Measurements from ENCODE around the gene ASB13.
"Not testable (repeated sequence)": the region's sequence is repeated elsewhere in the genome, so short reads cannot be mapped to it uniquely, and the experiment has no call there.

Gene ASB13

DNA sequence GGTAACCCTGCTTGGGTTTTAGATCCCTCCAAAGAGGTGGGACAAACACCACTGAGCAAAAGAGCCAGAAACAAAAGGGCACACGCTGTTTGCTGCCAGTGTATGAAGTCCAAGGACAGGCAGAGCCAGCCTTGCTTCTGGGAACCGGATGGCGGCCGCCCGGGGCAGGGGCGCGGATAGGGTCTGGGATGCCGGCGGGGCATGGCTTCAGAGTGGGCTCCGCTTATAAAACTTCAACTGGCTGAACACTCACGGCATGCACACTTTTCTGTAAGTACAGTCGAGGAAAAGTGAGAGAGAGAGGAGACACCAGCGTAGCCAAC is 62.6 kb downstream of the ASB13 start:
- no peak for DNase-seq

DNA sequence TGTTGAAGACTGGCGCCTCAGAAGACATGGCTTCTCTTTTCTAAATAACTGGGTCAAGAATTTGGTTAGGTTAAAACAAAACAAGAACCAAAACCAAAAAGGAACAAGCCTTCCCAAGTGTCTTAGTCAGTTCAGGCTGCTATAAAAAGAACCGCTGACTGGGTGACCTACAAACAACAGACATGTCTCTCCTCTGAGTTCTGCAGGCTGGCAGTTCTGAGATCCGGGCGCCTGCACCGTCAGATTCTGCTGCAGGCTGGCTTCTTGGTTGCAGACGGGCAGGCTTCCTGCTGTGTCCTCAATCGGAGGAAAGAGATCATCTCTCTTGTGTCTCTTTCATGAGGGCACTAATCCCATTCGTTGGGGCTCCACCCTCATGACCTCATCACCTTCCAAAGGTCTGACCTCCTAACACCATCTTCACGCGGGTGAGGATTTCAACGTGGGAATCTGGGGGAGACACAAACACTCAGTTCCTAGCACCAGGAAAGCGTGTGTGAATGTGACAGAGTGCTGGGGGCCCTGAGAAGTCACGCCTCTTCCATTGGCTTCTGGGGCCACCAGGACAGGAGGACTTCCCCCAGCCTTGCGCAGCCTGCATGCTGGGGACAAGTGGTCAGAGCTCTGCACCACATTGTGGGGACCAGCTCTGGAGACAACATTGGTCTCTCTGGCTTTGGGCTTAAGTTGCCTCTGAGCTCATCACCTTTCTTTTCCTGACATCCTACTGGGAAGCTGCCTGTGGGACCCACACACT is 63.1 kb downstream of the ASB13 start:
- no peak for DNase-seq

DNA sequence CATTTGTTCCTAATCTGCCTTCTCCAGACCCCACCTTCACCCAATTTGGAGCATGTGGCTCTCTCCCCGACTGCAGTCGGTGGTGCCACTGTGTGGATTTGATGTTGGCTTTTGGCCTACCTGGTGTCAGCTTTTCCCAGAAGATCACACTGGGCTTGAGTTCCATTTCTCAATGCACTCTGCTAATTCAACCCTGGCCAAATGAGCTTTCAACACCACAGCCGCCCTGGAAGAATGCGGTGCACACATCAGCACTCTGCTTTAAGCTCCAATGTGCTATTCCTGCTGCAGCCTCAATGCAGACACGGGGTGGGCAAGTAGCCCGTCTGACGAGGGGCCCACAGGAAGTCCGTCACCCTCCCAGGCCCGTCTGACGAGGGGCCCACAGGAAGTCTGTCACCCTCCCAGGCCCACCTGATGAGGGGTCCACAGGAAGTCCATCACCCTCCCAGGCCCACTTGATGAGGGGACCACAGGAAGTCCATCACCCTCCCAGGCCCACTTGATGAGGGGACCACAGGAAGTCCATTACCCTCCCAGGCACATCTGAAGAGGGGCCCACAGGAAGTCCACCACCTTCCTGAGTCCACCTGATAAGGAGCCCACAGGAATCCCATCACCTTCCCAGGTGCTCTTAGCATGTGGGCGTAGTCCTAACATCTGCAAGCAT is 64.4 kb downstream of the ASB13 start:
- no peak for DNase-seq

DNA sequence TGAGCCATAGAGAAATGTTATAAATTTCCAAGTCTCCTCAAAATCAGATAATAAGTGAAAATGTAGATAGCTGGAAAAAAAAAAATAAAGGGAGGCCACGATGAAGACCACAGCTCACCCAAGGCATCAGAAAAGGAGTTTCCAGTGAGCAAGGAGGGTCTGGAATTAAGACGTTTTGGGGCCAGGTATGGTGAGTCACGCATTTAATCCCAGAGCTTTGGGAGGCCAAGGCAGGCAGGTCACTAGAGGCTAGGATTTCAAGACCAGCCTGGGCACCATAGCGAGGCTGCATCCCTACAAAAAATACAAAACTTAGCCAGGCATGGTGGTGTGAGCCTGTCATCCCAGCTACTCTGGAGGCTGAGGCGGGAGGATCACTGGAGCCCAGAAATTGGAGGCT is 65.5 kb downstream of the ASB13 start:
- no peak for DNase-seq

DNA sequence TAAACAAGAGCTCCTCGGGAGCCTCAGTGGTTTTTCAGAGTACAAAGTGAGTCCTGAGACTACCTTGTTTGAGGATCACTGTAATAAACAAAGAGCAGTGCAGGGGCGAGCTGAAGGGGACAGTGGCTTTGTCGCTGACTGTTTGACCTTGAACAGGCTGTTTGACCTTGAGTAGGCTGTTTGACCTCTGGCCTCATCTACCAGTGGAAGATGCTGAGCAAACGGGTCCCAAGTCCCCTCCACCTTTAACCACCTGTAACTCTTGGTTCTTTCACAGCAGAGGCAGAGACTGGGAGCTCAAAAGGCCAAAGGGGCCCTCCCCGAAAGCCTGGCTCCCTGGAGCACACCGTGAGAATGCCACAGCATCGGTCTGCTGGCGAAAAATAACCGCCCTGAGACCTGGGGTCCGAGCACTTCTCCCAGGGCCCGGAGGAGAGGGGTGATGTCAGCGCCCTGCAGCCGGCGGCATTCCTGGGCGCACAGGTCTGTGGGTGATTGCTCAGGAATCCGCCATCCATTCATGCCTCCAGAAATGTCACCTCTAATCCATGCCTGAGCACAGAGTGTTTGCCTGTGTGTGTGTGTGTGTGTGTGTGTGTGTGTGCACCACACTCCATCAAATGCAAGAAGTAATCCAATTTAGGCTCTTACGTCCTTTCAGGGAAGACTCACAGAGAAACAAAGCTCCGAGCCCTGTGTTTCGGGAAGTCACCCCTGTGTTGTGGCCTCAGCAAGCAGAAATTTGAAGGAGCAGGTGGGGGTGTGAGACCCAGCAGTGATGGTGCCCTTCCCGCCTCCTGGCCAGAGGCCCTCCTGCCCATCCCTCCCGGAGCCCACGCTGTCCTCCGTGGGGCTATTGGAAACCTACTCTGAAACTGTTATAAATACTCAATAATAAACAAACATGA is 66.5 kb downstream of the ASB13 start:
- no peak for DNase-seq

DNA sequence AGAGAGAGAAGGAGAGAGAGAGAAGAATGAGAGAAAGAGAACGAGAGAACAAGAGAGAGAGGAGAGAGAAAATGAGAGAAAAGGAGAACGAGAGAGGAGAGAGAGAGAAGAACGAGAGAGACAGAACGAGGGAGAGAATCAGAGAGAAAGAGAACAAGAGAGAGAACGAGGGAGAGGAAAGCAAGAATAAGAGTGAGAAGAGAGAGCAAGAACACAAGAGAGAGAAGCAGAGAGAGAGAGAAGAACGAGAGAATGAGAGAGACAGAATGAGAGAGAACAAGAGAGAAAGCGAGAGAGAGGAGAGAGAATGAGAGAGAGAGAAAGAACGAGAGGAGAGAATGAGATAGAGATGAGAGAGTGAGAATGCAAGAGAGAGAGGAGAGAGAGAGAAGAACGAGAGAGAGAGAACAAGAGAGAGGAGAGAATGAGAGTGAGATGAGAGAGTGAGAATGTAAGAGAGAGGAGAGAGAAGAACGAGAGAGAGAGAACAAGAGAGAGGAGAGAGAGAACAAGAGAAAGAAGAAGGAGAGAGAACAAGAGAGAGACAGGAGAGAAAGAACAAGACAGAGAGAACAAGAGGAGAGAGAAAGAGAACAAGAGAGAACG is 68.2 kb downstream of the ASB13 start:
- no peak for DNase-seq

DNA sequence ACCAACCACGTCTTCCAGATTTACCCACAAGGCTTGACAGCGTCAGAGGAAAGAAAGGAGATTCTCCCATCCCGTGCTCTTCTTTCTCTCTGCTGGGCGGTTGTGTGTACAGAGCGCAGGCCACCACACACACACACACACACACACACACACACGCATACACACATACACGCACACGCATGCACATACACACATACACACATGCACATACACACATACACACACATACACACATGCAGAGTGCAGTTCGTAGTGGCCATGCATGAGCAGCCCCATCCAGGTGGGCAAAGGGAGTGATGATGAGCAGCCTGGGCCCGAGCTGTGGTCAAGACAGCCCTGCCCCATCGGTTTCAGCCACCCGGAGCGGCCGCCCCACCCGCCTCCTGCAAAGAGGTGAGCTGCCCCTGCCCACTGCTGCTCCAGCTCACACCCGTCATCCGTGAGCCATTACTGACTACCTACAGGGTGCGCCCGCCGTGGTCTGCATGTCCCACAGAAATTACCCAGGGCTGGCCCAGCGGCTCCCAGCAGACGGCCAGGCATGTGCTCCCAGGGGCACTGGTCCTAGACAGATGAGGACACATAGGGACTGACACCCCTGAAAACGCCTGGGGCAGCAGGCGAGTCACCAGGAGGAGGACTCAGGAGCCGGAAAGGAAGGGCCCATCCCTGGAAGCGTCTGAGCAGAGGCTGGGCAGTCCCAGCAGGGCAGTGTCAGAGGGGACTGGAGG is 69.6 kb downstream of the ASB13 start:
- DNase-seq, result no peak

DNA sequence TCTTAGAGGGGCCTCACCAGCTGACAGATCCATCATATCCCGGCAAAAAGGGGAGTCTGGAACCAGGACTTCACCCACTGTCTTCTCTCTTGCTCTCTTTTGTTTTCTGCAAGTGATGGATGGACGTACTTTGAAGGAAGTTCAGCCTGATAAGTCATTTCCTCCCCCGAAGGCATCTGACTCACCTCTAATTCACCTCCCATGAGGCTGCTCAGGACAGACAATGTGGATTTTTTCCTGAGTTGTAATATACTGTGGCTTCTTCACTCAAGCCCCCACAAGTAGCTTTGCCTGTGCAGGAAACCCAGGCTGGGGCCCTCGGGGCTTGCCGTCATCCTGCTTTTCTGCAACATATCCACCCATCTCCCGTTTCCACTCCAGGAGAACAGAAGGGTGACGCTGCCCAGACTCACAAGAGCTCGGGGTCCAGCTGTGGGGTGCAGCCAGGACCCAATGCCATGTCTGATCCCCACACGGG is 70.4 kb downstream of the ASB13 start:
- no peak for DNase-seq

DNA sequence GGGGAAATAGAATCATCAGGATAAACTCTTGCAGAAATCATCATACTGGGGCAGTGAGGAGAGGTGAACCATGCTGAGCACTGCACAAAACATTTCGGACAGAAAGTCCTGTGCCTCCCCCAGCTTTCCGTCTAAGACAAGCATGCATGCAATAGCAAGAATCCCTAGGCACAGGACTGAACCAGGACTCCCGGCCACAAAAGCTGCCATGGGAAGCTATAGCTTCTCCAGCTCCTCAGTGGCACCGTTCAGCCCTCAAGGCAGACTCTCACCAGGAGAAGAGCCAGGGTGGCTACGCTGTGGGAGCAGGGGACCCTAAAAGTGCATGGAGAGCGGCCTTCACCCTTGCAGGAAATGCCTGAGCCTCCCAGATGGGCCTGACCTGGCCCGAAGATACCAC is 70.8 kb downstream of the ASB13 start:
- no peak for DNase-seq

DNA sequence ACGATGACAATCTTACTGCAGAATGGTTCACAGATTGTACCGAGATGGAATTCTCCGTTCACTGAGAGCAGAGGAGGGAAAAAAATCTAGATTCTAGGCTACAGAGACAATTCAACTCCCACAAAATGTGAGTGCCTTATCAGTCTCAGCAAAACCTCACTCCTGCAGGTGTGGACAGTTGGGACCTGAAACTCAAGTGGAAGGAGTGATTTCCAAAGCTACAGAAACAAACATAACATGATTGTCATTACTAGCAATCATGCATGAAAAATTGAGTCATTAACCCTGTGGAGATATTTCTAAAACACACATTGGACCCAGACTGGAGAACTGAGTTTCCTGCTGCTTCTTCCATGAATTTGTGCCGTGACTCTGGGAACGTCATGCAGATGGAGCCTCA is 71.3 kb downstream of the ASB13 start:
- DNase-seq, result no peak

DNA sequence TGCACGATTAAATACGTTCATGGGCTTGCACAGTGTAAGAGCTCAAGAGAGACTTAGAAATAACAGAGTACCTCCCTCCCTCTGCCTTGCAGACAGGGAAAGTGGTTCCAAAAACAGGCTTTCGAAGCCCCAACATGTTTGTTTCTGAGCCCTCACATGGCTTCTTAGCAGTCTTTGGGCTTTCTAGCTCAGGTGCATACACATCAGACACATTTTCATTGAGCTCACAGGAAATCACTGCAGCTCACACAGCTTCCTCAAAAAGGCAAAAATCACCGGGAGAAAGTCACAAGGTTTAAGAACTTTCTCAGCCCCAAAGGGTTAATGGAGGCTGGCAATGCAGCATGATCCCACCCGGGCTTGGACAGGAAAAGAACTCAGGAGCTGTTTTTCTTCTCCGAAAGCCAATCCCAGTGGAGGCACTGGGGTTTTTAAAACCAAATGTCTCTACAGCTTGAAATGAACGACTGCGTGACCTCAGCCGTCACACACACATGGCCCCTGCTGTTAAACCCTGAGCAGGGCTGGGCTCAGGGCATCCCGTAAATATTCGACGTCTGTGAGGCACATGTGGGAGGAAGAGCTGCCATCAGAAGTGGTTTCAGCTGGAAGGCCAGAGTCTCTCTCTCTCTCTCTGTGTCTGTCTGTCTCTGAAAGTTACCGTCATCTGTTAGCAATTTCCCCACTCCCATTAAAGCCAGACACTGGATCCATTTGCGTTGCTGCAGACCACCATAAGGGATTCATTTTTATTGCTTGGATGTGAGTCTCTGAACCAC is 71.9 kb downstream of the ASB13 start:
- DNase-seq, result no peak

DNA sequence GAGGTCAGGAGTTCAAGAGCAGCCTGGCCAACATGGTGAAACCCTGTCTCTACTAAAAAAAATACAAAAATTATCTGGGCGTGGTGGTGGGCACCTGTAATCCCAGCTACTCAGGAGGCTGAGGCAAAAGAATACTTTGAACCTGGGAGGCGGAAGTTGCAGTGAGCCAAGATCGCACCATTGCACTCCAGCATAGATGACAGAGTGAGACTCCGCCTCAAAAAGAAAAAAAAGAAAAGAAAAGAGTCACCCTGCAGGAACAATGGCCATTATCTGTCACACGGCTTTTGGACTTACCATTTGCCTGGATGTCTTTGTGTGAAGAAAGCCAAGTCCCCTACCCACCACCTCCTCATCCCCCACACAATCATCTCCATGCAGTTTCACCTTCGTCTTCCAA is 73.0 kb downstream of the ASB13 start:
- DNase-seq, result not testable (repeated sequence)

DNA sequence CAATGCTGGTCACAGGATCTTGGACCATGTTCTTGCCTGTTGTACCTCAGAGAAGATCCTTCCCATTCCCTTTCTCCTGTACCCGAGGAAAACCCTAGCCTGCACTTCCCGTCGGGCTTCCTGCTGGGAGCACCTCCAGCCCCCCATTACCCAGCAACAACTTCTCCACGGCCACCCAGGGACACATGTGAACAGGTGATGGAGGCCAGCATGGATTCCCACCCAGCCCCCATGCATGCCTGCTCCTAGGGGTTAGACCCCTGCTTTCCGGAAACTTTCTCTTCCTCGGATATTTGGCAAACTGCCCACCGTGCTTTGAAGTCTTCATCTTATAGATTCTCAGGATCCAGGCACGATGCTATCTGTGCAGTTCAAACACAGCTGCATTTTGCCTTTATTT is 74.3 kb downstream of the ASB13 start:
- DNase-seq, result no peak

DNA sequence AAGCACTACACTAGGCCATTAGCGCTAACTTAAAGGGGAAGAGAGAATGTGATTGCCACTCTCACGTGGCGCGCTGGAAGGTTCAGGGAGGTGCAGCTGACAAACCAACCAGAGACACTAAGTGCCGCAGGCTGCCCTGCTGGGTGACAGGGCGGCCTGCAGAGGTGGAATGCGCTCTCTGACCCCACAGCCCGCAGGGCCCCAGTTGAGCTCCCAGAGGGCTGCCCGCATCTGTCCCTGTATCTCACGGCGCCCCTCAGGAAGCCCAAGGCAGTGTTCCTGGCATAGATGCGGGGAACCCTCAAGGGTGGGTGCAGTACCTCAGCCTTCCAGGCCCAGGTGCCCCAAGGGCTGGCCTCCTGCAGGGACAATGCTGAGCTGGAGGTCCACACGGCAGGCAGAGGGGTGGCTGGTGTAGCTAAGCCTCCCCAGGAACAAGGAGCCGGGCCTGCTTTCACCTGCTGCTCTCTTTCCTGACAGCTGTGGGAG is 75.0 kb downstream of the ASB13 start:
- no peak for DNase-seq

DNA sequence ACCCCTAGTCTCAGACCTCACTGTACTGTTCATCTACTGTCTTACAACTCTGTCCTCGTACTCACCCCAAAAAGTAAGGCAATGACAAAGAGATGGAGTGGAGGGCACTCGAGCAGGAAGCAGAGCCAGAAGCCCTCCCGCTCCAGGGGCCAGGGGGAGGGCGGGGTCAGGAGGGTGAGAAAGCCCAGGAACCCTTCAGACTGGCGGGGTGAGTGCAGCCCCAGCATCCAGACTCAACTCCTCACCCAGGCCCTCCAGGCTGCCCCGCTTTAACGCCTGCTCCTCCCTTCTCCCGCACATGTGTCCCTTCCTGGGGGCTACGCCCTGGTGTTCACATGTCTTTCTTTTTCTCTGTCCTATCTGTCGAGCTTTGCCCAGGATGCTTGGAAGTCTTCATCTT is 75.6 kb downstream of the ASB13 start:
- no peak for DNase-seq

DNA sequence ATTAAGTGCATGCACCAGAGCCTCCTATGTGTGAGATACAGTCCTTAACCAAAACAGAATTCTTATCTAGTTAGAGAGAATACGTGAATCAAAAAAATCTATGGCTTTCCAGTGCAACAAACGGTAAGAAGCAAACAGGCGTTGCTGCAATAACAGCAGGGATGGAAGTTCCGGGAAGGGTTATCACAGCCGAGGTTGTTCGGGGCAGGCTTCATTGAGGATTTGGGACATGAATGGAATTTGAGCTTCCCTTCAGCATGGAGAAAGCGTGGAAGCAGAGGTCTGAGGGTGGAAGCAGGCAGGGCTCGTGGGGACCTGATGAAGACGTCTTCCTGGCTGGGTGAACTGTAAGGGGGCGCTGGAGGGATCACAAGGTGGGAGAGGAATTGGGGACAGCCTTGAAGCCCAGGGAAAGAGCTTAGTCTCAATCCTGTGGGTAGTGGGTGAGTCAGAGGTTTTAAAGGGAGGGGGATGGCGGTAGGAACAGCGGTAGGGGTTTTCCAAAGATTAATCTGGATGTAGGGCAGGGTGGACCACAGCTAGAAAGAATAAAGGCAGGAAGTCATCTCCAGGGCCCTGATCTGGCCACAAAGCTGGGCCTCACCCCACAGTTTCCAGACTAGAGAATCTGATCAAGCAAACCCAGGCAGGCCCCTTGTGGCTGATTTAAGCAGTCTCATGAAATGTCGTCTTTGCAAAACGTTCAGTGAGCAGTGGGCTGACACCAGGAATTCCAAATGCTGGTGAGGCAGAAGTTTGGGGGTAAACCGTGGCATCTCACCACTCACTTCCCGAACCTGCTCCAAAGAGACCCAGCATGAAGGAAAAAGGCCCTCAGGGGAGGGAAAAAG is 76.5 kb downstream of the ASB13 start:
- no peak for DNase-seq

DNA sequence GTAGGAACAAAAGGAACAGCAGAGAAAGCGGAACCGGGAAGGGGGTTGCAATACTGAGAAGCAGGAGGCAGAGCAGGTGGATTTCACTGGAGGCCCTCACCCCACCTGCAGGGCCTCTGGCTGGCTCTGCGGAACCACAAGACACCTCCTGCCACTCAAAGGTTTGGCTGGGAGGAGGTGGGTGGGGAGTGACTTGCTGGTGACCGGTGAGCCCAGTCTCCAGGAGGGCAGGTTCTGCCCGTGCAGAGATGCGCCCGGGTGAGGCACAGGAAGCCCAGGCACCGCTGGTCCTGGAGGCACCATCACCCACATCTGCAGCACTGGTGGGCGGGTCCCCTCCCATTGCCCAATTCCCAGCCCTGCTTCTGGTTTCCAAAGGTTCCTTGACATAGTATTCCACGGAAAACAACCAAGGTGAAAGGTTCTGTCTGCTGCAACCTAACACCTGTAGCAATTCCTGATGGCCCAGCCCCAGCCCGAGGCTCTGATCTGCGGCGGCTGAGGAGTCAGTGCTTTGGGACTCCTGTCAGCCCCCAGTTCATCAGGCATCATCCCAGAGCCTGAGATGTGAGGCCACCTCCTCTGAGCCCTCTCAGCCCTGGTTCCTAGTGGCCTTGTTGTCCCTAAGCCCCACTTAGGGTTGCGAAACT is 77.3 kb downstream of the ASB13 start:
- DNase-seq, result no peak

Measured in CD4-positive, alpha-beta T cell treated with Interleukin-4 for 4 hours (primary cell).